HG02623 (cell line): ENCODE results near the gene CSPG4.

ENCODE experiments used
- ATAC-seq: cut with Tn5 transposase; IDR thresholded peaks from one replicate; pipeline ENCODE4 v1.9.1; 2021; ENCODE audit warnings: moderate library complexity; ENCODE audit not compliant: unreplicated experiment

Gene CSPG4

GRCh38 chr15:75625542-75626347, 86.9 kb downstream of the CSPG4 start, which contains the start of gene SNUPN:
Gene SNUPN (minus strand): TSS chr15:75625725. CDS start chr15:75621051, 4,674 bp downstream.
- ATAC-seq, result peak; percentile 58
